SU-DHL-6 (cell line): ENCODE measurements around the gene XYLT1.

Experiments used
- H2AFZ ChIP-seq: fragments of 200-600 bp; sonication (generic); 2 replicates; pipeline ENCODE4 v1.6.1; 2014; ENCODE audit warnings: low read depth, mild to moderate bottlenecking, moderate library complexity, mixed read lengths, antibody characterized with exemption, low read length; ENCODE audit not compliant: severe bottlenecking
- H3F3A ChIP-seq: fragments of 200-600 bp; shearing (Covaris generic); 2 replicates; pipeline ENCODE4 v1.6.0; 2016; ENCODE audit warnings: antibody characterized with exemption, mild to moderate bottlenecking; ENCODE audit not compliant: insufficient read depth
- H3K27ac ChIP-seq: fragments of 200-600 bp; sonication (generic); 2 replicates; pipeline ENCODE4 v1.5.1; 2016; ENCODE audit warnings: low read depth, mild to moderate bottlenecking, low read length, moderate library complexity, mixed read lengths
- H3K27me3 ChIP-seq: fragments of 200-600 bp; sonication (generic), shearing (Covaris generic); 2 replicates; pipeline ENCODE4 v1.6.0; 2014; ENCODE audit warnings: mild to moderate bottlenecking, low read length
- H3K36me3 ChIP-seq: fragments of 200-600 bp; sonication (generic); 2 replicates; pipeline ENCODE4 v1.6.1; 2014; ENCODE audit warnings: mild to moderate bottlenecking, low read length, mixed read lengths
- H3K4me2 ChIP-seq: fragments of 300-600, 200-600 bp; shearing (Covaris generic), sonication (generic); 2 replicates; pipeline ENCODE4 v1.6.0; 2014; ENCODE audit warnings: low read length, low read depth, mild to moderate bottlenecking; ENCODE audit not compliant: poor library complexity, severe bottlenecking
- H3K4me3 ChIP-seq: fragments of 200-600 bp; sonication (generic); 2 replicates; pipeline ENCODE4 v1.5.1; 2014; ENCODE audit warnings: antibody characterized with exemption, low read length, mild to moderate bottlenecking, mixed read lengths; ENCODE audit not compliant: insufficient read depth, poor library complexity, severe bottlenecking
- H3K79me2 ChIP-seq: fragments of 200-600 bp; sonication (generic); 2 replicates; pipeline ENCODE4 v1.6.1; 2014; ENCODE audit warnings: mild to moderate bottlenecking, low read length, moderate library complexity; ENCODE audit not compliant: insufficient read depth
- H3K9ac ChIP-seq: fragments of 200-600 bp; sonication (generic); 2 replicates; pipeline ENCODE4 v1.7.0; 2014; ENCODE audit warnings: mild to moderate bottlenecking, low read length
- H3K9me2 ChIP-seq: fragments of 200-600 bp; sonication (generic); replicated peaks from 2 replicates; pipeline ENCODE4 v1.6.1; 2014; ENCODE audit warnings: low read length; ENCODE audit not compliant: insufficient read depth
- H3K9me3 ChIP-seq: fragments of 200-600 bp; sonication (generic); 2 replicates; pipeline ENCODE4 v1.6.1; 2014; ENCODE audit warnings: low read length, mixed read lengths; ENCODE audit not compliant: insufficient read depth
- H4K20me1 ChIP-seq: fragments of 200-600 bp; sonication (generic); 2 replicates; pipeline ENCODE4 v1.6.1; 2014; ENCODE audit warnings: low read depth, mild to moderate bottlenecking, antibody characterized with exemption, low read length, moderate library complexity, mixed read lengths
- EZH2phosphoT487 ChIP-seq: fragments of 200-600 bp; sonication (generic), shearing (Covaris generic); conservative IDR thresholded peaks from 2 replicates; pipeline ENCODE4 v1.6.1; 2018; ENCODE audit warnings: mild to moderate bottlenecking, antibody characterized with exemption, low read length, moderate library complexity, mixed read lengths
- TF ChIP-seq, protein P1 (sequence below): fragments of 200-600 bp; sonication (generic); IDR thresholded peaks from one replicate; pipeline ENCODE4 v1.5.1; 2017; ENCODE audit warnings: antibody characterized with exemption, mild to moderate bottlenecking, low read length, moderate library complexity; ENCODE audit not compliant: insufficient read depth, poor library complexity, severe bottlenecking

The XYLT1 gene

DNA sequence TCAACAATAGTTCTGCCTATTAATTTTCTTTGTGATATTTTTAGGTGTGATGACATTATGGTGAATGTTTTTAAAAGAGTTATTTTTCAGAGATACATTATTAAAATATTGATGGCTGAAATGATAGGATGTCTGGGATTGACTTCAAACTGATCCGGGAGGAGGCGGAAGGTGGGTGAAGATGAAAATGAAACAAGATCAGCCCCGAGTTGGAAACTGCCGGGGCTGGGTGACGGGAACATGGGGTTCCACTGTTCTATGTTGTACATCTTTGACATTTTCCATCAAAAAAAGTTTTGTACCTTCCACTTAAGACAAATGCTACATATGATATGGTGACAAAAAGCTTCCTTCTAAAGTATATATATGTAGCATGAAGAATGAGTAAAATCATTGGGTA is 336.9 kb downstream of the XYLT1 start:
- Histone ChIP-seq H3K9me2 (no peaks in the 10 kb centered on the region), H4K20me1 (peaks cover 6% of the 10 kb centered on the region; the same call in 1 of the 2 replicates), H3K79me2 (no peaks in the 10 kb centered on the region), H3K4me3 (no peak overlapping the region), H3K9me3 (no peaks in the 10 kb centered on the region), H3K36me3 (no peaks in the 10 kb centered on the region; the same call in 1 of the 2 replicates), H3F3A (no peaks in the 10 kb centered on the region), H3K27me3 (no peaks in the 10 kb centered on the region), H3K27ac (no peak overlapping the region), H3K9ac (no peak overlapping the region), H3K4me2 (no peak overlapping the region), H2AFZ (no peak overlapping the region)
- TF ChIP-seq, protein P1, sequence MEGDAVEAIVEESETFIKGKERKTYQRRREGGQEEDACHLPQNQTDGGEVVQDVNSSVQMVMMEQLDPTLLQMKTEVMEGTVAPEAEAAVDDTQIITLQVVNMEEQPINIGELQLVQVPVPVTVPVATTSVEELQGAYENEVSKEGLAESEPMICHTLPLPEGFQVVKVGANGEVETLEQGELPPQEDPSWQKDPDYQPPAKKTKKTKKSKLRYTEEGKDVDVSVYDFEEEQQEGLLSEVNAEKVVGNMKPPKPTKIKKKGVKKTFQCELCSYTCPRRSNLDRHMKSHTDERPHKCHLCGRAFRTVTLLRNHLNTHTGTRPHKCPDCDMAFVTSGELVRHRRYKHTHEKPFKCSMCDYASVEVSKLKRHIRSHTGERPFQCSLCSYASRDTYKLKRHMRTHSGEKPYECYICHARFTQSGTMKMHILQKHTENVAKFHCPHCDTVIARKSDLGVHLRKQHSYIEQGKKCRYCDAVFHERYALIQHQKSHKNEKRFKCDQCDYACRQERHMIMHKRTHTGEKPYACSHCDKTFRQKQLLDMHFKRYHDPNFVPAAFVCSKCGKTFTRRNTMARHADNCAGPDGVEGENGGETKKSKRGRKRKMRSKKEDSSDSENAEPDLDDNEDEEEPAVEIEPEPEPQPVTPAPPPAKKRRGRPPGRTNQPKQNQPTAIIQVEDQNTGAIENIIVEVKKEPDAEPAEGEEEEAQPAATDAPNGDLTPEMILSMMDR: no peak
- no peak for TF ChIP-seq EZH2phosphoT487

DNA sequence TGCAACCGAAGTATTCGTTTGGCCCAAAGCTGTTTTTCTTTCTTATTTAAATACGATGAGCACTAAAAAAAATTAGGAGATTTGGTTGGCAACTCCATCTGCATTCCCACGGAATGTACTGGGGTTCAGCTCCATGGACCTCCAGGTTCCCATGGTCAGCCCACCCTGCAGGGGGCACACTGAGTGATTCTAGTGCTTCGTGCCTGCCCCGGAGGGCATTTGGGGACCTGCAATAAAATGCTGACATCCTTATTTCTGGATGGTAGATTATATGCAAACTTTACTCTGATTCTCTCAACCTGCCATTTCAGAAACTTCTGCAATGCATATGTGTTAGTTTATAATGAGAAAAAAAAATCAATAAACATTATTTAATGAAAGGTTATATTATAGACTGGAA is 339.4 kb downstream of the XYLT1 start:
- Histone ChIP-seq H3K9ac (no peak overlapping the region), H3K4me2 (no peak overlapping the region), H3K4me3 (no peak overlapping the region), H2AFZ (no peak overlapping the region), H3K79me2 (no peaks in the 10 kb centered on the region), H3K36me3 (no peaks in the 10 kb centered on the region; the same call in 1 of the 2 replicates), H3K9me3 (no peaks in the 10 kb centered on the region), H3F3A (no peaks in the 10 kb centered on the region), H3K27me3 (no peaks in the 10 kb centered on the region), H4K20me1 (peaks cover 6% of the 10 kb centered on the region; the same call in 1 of the 2 replicates), H3K9me2 (no peaks in the 10 kb centered on the region), H3K27ac (no peak overlapping the region)
- TF ChIP-seq, protein P1: no peak
- TF ChIP-seq EZH2phosphoT487: no peak

DNA sequence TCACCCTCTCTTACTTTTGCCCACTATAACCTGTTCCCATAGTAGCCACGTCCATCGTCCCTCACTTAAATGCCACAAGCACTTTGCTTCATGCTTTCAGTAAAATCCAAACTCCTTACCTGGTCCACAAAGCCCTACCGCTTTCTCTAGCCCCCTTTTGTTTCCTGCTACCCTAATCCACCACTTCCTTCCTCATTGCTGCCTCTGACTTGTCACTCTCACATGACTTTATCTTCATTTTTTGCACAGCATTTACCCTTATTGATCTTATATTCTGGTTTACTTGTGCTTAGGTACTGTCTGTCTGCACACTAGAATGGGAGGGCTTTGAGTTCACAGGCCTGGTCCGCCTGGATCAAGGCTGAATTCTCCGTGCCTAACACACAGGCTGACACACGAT is 340.0 kb downstream of the XYLT1 start:
- Histone ChIP-seq H4K20me1 (peaks cover 6% of the 10 kb centered on the region; the same call in 1 of the 2 replicates), H3K4me2 (no peak overlapping the region), H3K9me2 (no peaks in the 10 kb centered on the region), H3F3A (no peaks in the 10 kb centered on the region), H3K36me3 (no peaks in the 10 kb centered on the region; the same call in 1 of the 2 replicates), H3K9me3 (no peaks in the 10 kb centered on the region), H3K4me3 (no peak overlapping the region), H3K27ac (no peak overlapping the region), H3K27me3 (no peaks in the 10 kb centered on the region), H2AFZ (no peak overlapping the region), H3K9ac (no peak overlapping the region), H3K79me2 (no peaks in the 10 kb centered on the region)
- TF ChIP-seq EZH2phosphoT487: no peak
- TF ChIP-seq, protein P1: no peak
